Choroid plexus epithelial cell (primary cell): Measurements from ENCODE around the gene TP53BP1.
A peak's percentile ranks its signal among the peaks of the same experiment; 100 is the strongest.
"Not testable (repeated sequence)": the region's sequence is repeated elsewhere in the genome, so short reads cannot be mapped to it uniquely, and the experiment has no call there.

ENCODE experiments used
- DNase-seq: peaks from one replicate; pipeline ENCODE4 v3.0.0-alpha.2; 2010; ENCODE audit warnings: low read depth
- H3K4me3 ChIP-seq: 2 replicates; pipeline ENCODE4 v1.5.1; 2011; ENCODE audit warnings: low read depth, mild to moderate bottlenecking, control low read depth, low read length, moderate library complexity
- TF ChIP-seq, protein P1 (sequence below): conservative IDR thresholded peaks from 2 replicates; pipeline ENCODE4 v1.5.1; 2011; ENCODE audit warnings: low read depth, mild to moderate bottlenecking, control low read depth, inconsistent platforms, low read length, moderate library complexity

The TP53BP1 gene, protein sequence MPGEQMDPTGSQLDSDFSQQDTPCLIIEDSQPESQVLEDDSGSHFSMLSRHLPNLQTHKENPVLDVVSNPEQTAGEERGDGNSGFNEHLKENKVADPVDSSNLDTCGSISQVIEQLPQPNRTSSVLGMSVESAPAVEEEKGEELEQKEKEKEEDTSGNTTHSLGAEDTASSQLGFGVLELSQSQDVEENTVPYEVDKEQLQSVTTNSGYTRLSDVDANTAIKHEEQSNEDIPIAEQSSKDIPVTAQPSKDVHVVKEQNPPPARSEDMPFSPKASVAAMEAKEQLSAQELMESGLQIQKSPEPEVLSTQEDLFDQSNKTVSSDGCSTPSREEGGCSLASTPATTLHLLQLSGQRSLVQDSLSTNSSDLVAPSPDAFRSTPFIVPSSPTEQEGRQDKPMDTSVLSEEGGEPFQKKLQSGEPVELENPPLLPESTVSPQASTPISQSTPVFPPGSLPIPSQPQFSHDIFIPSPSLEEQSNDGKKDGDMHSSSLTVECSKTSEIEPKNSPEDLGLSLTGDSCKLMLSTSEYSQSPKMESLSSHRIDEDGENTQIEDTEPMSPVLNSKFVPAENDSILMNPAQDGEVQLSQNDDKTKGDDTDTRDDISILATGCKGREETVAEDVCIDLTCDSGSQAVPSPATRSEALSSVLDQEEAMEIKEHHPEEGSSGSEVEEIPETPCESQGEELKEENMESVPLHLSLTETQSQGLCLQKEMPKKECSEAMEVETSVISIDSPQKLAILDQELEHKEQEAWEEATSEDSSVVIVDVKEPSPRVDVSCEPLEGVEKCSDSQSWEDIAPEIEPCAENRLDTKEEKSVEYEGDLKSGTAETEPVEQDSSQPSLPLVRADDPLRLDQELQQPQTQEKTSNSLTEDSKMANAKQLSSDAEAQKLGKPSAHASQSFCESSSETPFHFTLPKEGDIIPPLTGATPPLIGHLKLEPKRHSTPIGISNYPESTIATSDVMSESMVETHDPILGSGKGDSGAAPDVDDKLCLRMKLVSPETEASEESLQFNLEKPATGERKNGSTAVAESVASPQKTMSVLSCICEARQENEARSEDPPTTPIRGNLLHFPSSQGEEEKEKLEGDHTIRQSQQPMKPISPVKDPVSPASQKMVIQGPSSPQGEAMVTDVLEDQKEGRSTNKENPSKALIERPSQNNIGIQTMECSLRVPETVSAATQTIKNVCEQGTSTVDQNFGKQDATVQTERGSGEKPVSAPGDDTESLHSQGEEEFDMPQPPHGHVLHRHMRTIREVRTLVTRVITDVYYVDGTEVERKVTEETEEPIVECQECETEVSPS (N-terminal part only)

DNA sequence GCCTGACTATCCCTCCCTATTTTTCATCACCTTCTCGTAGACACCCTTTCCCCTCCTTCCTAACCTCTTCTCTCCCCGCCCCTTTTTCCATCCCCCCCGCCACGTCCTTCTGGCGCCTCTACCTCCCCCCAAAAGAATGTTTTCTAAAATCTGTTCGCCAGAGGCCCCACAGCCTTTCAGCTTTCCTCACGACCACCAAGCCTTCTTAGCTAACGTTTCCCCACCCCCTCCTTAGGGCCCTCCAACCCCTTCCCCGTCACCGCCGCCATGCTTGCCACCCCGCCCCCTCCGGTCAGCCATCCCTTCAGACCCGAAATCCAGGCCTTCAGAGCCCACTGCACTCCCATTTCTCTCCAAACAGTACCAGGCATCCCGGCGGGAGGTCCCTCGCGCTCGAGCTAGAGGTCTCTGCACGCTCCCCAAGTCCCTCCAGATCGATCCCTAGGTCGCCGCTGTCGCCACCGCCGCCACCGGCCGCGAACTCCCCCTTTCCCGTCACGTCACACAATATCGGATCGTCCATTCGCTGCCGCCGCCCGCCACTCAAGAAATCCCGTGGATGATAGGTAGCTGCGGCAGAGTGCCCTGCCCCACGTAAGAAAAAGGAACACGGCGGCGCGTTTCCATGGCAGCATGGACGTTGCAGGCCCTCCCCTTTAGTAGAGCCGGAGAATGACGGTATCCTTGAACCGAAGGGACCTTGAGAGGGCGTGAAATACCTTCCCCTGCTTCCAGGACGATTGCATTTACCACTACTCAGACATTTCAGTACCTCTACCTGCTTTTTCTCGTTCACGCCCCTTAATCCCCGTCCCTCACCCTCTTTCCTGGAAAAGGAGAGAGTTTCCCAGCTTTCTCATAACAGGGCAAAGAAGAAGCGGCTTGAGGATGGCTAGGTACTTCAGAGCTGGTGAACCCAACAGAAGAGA, at the start of gene TP53BP1:
TSS of gene TP53BP1 (minus strand) at position 484 of the 929 bp plus-strand sequence. CDS start at position 371, 113 bp downstream.
- peak within 1 kb of the TSS; percentile 81 for H3K4me3 ChIP-seq
- DNase-seq, result peak; percentile 96
- TF ChIP-seq, protein P1, sequence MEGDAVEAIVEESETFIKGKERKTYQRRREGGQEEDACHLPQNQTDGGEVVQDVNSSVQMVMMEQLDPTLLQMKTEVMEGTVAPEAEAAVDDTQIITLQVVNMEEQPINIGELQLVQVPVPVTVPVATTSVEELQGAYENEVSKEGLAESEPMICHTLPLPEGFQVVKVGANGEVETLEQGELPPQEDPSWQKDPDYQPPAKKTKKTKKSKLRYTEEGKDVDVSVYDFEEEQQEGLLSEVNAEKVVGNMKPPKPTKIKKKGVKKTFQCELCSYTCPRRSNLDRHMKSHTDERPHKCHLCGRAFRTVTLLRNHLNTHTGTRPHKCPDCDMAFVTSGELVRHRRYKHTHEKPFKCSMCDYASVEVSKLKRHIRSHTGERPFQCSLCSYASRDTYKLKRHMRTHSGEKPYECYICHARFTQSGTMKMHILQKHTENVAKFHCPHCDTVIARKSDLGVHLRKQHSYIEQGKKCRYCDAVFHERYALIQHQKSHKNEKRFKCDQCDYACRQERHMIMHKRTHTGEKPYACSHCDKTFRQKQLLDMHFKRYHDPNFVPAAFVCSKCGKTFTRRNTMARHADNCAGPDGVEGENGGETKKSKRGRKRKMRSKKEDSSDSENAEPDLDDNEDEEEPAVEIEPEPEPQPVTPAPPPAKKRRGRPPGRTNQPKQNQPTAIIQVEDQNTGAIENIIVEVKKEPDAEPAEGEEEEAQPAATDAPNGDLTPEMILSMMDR, result no peak

DNA sequence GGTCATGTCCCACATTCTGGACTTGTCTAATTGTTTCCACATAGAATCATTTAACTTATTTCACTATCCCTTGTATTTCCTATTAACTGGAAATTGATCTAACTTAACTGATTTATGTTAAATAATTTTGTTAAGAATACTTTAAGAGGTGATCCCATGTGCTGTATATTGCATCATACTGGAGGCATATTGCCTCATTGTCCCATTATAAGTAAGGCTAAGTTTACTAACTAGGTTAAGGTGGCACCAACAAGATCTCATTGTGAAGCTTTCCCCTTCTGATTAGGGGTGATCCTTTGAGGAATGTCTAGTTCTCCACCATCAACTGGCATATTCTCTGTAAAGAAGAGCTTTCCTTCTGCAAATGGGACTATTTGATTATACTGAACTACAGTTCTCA, 48.8 kb upstream of the TP53BP1 start:
- TF ChIP-seq, protein P1, result no peak
- no peak overlapping the region for H3K4me3 ChIP-seq
- peak; percentile 26 for DNase-seq

DNA sequence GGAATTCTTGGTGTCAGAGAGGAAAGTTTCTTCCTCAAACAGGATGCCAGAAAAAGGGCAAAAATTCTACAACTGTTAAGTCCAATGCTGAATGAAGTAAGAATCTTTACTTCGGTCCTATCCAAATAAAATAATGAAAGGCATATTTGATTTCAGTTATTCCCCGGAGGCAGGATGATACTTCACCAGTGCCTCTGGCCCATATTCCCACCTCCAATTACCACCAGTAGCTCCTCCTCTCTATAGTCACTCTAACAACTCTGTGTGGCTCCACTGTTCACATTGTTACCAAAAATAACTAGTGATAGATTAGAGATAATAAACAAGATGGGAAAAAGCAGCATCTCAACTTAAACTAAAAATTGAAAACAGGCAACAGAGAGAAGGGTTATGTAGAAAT, 45.1 kb upstream of the TP53BP1 start:
- H3K4me3 ChIP-seq, result no peak overlapping the region
- no peak for DNase-seq
- TF ChIP-seq, protein P1, result no peak

DNA sequence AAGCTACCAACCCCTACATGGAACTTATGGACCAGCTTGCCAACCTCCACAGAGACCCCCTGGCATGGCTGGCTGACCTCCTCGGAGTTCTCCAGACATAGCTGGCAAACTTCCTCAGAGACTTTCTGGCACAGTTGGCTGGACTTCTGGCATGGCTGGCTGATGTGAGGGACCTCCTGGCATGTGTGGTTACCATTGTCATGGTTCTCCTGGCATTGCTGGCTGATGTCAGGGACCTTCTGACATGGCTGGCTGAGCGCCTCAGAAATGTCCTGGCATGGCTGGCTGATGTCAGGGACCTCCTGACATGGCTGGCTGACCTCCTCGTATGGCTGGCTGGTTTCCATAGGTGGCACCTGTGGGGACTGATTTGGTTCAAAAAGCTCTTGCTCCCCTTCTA, 41.9 kb upstream of the TP53BP1 start:
- DNase-seq, result no peak
- TF ChIP-seq, protein P1, result no peak
- no peak overlapping the region for H3K4me3 ChIP-seq

DNA sequence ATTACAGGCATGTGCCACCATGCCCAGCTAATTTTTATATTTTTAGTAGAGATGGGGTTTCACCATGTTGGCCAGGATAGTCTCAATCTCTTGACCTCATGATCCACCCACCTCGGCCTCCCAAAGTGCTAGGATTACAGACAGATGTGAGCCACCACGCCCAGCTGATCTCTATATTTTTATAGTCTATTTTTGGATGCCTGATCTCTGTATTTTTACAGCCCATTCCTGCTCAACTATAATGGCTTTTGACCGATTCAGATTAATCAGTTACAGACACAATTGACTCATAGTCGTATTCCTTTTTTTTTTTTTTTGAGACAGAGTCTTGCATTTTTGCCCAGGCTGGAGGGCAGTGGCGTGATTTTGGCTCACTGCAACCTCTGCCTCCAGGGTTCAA, 39.9 kb upstream of the TP53BP1 start:
- not testable (repeated sequence) for DNase-seq

DNA sequence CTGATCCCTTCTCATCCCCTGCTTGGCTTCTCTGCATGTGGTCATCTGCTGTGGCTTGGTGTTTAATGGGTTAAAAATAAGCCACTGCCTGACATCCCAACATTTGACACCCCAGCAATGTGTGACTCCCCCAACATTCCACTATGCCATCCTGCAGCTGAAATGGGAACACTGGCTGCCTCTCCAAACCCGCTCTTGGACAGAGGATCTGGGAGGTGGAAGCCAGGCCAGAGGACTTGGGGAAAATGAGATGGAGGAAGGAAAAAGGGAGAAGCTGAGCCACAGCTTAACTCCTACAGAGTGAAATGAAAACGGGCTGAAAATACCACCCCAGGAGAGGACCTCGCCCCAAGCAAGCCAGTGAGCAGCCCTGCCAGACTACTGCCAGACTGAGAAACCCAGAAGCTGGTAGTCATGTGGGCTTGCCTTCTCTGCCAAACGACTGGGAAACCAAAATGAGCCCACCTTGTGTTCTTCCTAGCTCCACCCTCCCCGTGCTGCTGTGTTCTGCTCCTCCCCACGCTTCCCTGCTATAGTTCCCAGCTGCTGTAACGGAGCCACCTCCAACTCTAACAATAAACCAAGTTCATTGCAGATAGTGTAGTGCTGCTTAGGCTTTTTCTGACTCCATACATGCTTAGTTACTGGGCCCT, 38.2 kb upstream of the TP53BP1 start:
- DNase-seq, result peak; percentile 38
- TF ChIP-seq, protein P1, result no peak
- no peak overlapping the region for H3K4me3 ChIP-seq

More for the DNA sequence above, 39.9 kb upstream of the TP53BP1 start:
- H3K4me3 ChIP-seq, result not testable (repeated sequence)
